Glomerular visceral epithelial cell (primary cell): Measurements from ENCODE around the gene FXYD6.
A peak's percentile ranks its signal among the peaks of the same experiment; 100 is the strongest.

Source experiments
- DNase-seq: peaks from one replicate; pipeline ENCODE4 v3.0.0-alpha.2; 2016; ENCODE audit errors: extremely low spot score

FXYD6 gene

DNA sequence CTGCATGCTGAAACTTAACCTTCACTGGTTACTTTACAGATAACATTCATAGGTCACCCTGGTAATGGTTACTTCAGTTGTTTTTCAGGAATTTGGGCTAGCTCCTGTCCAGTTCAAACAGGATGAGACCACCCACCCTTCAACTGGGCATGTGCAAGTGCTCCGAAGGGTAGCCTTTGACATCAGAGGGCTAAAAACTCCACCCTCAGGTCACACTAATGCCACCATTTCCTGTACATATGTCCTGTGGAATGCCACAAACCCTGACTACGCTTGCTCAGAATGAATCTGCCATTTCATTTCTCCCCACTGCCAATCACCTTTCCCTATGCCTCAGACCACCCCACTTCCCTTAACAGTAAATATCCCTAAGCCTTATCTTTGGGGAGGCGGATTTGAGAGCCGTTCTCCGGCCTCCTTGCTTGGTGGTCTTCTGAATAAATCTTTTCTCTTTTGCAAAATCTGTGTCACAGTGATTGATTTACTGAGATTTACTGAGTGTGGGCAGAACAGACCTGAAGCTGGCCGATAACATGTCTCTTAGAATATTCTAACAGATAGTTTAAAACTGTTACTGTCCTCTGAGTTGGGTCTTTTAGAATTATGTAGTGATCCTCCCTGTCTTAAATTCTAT, 26.6 kb downstream of the FXYD6 start:
- DNase-seq = no peak

DNA sequence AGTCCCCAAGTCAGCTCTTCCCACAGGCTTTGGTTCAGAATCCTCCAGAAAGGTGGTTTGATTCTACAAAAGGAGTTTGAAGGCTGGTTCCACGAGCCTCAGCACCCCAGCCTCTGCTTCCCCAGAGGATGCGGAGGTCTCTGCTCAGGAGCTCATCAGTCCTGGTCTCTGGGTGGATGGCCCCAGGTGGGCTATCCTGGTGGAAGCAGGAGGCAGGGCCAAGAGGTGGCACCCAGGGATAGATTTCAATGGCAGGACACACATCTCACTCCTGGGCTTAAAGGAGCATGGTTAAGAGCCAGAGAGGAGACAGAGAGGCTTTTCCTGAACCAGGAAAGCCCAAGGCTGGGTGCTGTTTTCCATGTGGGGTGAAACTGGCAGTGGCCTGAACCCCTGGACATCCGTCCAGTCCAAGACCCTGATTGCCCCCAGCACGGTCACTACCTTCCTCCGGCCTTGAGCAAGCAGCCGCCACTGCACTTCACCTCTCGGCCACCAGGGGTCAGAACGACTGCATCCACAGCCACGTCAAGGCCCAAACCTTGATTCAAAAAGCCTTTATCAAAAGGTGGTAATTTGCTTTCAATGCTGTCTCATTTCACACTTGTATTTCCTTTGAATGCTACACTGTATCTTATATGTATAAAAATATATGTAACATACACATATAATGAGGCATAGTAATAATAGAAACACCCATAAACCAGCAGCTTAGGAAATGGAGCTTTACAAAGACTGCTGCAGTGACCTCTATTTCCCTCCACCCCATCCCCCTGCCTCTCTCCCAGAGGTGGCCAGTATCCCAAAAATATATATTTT, 32.6 kb downstream of the FXYD6 start:
- peak; percentile 60 for DNase-seq

DNA sequence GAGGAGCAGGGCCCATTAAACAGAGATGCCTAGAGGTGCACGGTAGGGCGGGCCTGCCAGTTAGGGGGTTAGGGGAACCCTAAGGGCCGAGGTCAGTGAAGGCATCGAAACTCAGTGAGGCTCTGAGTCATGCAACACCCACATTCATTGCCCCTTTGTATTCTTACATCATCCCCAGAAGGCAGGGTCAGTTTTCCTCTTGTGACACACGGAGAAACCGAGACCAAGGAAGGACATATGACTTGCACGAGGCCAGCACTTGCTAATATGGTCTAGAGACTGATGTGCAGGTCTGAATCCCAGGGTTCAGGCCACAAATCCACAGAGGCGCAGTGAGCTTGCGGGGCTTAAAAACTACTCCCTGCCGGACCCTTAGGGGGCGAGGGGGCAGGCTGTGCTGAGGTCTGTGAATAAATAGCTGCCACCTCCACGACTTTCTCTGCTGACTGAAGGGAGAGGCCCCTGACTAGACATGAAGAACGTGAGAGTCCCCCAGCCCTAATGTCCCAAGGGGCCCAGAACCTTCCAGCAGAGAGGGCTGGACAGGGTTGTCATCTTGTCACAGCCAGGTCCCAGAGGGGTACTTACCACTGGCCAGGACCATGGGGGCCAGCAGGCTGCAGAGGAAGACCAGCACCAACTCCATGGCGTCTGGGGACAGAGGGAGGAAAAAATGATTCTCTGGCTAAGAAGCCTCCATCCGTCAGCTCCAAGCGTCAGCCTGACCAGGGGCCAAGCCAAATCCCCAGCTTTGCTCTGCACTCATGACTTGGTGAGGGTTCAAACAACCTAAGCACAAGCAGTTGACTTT, 34.1 kb downstream of the FXYD6 start:
- no peak for DNase-seq

DNA sequence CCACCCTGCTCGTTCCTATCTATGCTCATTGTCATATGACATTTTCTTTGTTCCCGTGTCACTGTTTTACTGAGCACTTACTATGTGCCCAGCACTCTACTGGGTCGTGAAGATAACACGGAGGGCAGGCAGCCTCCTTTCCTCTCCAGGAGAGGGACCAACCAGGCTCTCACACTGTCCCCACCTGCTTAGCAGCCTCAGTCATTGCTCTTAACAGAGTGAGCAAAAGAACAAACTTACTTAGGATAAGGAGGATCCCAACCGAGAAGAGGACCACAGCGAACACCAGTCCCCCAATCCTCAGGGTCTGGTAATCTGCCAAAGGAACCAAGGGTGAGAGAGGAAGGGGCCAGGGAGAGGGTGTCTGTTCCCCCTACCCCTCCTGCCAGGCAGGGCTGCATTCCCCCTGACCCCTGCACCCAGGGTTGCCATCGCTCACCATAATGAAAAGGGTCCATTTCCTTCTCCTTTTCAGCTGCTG, 34.9 kb downstream of the FXYD6 start:
- DNase-seq = no peak

DNA sequence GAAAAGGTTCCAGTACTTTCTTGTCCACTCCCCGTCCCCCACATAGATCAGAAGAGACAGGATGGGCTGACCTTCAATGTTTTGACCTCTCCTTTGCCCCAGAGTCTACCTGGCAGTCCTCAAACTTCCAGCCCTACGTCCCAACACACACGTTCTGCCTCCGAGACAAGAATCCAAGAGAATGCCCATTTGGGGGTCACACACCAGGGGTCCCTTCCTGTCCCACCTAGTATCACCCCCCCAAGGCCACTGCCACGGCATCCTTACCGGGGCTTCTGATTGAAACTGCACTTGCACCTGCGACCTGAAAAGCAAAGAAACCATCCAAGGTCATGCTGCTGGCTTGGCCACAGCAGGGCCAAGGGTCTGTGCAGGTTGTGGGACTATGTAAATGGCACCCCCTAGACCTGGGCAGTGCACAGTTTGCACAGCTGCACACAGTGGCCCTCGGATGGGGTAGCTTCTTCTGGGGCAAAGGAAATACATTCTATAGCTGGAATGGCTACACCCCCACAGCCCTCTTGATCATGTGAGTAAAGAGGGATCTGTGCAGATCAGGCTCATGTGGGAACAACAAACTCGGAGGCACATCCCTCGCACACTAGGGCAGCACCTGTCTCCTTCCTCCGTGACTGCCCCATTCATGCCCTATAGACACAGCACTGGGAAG, 35.4 kb downstream of the FXYD6 start:
- DNase-seq = no peak

DNA sequence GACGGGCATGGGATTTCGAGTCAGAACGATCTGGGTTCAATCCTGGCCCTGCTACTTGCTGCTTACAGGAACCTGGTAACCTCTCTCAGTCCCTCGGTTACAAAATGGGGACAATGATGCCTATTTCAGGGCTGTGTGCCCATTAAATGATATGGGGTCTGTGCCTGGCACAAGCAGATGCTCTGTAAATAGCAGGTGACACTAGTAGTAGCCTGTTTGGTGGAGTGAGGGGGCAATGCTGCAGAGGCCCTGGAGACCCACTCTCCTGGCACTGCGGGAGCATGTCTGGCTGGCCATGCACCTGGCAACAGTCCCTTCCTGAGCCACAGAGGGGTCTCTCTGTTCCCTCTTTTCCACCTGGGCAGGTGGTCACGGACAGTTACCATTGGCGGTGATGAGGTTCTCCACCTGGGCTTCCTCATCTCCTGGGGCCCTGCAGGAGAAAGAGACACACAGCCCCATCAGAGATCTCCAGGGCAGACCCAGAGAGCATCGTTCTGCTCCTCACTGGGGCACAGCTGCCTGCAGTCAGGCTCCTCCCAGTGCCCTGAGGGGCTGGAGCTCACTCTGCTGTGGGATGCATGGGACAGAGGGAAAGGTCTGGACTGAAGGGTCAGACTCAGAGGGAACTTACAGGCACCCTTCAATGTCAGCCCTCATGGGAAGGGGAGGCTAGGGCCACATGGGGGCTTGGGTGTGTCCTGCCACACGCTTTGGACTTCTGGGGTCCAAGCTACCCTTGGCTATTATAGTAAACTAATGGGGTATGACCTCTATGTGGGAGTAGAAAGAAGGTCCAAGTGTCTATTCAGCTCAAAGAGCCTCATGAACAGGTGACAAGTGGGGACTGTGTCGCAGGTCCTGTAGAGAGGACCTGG, 36.3 kb downstream of the FXYD6 start:
- DNase-seq = no peak

DNA sequence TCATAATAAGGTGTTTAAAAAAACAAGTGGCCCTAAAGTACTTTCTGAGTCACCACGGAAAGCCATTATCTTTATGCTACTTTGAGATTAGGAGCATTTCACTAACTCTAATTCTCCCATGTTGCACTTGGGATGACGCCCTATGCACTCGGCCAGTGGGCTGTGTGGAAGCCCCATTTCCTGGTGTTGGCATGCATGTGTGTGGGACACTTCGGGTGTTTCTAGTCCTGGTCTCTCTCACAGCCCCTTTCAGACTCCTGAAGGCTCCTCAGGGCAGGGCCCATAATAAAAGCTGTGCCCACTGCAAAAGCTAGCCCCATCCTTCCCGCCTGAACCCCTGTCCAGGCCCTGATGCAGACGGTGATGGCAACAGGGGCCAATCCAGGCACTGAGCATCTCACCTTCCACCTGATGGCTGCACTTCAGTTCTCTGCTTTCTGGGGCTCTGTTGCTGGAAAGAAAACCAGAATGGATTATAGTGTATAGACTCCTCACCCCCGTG, 37.0 kb downstream of the FXYD6 start:
- DNase-seq = no peak

DNA sequence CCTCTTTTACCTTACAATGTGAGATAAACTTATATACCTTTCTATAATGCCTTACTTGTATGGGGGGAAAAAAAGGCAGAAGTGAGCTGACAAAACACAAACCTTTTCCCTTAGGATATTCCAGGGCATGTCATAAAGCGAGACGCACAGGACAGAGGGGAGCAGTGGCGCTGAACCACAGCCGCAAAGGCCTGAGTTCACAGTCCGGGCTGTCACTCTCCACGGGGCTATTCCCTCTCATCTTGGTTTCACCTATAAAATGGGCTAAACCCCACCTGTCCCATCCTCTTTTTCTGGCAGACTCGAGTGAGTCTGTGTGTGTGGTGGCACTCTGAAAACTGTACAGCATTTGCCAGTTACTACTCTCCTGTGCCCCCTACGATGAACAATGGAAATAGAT, 37.6 kb downstream of the FXYD6 start:
- no peak for DNase-seq

DNA sequence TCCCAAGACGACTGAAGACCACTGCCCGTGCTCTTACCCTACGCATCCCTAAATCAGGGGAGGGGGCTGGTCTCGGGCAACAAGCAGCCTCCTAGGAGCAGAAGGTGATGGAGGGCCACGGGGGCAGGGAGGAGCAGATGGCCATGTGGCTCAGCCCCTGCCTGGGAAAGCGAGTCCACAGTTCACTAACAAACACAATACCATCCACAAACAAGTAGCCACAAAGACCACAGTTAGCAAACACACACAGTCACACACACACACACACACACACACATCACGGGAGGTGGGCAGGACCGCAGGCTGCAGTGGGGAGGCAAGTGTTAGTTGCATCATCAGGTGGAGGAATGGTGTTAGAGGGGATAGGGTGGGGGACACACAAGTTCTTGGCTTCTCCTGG, 38.7 kb downstream of the FXYD6 start:
- DNase-seq = no peak

DNA sequence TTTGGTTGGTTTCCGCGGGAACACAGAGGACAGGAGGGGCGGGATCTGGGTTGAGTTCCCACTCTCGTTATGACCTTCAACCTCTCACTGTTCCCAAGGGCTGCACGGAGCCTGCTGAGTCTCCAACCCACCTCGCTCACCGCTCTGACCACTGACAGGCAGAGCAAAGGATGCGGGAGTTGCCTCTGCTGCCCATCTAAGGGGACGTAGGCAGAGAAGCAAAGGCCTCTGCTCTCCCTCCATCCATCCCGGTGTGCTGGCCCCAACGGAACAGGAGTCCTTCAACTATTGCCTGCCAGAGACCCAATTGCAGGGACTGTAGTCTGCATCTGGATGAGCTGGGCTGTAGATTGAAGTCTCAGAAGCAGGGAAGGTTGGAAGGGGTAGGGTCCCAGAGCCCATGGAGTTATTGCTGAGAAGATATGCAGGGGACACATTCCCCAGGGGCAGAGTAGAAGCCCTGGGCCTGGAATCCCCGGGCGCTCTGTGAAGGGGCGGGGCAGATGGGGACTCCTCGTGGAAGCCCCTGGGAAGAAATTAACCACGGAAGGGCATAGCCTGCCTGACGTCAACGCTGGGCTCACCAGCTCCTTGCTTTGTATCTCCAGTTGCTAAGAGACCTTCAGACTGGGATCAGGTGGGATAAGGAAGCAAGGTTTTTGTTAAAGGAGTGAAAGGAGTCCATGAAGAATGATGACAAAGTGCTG, 39.2 kb downstream of the FXYD6 start:
- peak; percentile 32 for DNase-seq

DNA sequence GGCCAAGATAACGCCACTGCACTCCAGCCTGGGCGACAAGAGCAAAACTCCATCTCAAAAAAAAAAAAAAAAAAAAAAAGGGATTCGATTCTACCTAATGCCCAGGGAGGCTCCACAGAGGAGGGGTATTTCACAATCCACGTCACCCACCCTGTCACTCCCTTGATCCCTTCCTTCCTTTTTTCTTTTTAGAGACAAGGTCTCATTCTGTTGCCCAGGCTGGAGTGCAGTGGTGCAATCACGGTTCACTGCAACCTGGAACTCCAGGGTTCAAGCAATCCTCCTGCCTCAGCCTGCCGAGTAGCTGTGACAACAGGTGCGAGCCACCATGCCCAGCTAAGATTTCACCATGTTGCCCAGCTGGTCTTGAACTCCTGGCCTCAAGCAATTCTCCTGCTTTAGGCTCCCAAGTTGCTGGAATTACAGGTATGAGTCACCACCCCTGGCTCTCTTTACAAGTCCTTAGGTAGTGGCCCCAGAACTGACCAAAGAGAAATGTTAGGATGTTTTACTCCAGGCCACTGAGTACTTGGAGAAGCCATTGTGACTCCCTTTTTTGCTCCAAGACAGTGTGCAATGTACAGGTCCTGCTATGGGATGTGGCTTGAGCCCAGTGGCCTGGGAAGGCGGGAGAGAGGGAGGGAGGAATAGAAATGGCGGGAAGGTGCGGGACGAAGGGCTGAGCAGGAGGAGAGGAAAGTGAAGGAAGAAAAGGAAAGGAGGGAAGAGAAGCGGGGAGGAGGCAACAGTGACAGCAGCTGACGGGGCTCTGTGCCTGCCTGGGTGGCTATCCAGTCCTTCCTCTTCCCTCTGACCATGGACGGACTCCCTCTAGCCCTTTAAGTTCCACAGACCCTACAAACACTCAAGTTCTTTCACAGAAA, 40.1 kb downstream of the FXYD6 start:
- no peak for DNase-seq

- DNase-seq = no peak
Measured at GRCh38 chr11:117835576-117835975, 40.9 kb downstream of the FXYD6 start.

GRCh38 chr11:117834838-117835443, 41.5 kb downstream of the FXYD6 start:
- no peak for DNase-seq

GRCh38 chr11:117834068-117834810, 42.2 kb downstream of the FXYD6 start:
- DNase-seq = no peak

DNA sequence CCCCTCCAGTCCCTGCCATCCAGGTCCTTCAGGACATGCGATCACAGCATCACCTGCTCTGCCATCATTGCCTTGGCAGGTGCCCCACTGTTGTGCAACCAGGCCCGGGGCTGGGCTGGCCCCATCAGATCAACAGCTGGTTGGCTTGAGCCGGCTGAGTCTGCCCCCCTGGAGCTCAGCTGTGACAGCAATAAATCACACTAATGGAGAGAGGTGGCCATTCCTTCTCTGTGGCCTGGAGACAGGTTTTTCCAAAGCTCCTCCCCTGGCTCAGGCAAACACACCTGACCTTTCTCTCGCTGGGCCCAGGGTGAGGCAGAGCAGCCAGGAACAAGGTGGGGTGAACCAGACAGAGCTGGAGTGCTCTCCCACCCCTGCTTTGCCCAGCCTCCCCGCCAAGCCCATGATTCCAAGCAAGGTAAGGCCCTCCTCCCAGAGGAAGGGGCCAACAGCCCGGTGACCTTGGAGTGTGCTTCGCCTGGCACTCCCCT, 43.0 kb downstream of the FXYD6 start:
- DNase-seq = peak; percentile 65

DNA sequence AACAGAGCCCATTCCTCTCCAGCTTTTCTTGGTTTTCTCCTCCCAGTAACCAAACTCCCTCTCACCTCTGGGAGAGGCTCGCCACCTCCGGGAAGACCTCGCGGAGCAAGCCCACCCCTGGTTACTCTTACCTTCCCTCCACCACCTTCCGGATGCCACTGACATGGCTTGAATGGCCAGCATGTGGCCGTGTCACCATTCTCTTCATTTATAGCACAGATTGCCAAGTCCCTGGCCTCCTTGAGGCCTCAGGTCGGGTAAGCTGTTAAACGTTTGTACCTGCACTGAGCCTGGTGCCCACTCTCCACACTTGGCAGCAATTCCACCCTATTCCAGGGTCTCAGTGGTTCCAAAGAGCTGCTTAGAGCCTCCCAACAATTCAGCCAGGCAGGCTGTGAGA, 43.9 kb downstream of the FXYD6 start:
- no peak for DNase-seq

GRCh38 chr11:117831661-117832415, 44.6 kb downstream of the FXYD6 start:
- DNase-seq = no peak
